HL-60 (cell line): ENCODE data around the gene CNGB1.

ENCODE experiments used
- POLR2AphosphoS5 ChIP-seq: IDR thresholded peaks from 2 replicates; pipeline ENCODE4 v1.6.1; 2012; ENCODE audit warnings: low read depth
- TF ChIP-seq, protein P1 (sequence below): IDR thresholded peaks from one replicate; pipeline ENCODE4 v1.5.1; 2011; ENCODE audit warnings: low read length, control low read depth, inconsistent platforms; ENCODE audit not compliant: insufficient read depth

DNA sequence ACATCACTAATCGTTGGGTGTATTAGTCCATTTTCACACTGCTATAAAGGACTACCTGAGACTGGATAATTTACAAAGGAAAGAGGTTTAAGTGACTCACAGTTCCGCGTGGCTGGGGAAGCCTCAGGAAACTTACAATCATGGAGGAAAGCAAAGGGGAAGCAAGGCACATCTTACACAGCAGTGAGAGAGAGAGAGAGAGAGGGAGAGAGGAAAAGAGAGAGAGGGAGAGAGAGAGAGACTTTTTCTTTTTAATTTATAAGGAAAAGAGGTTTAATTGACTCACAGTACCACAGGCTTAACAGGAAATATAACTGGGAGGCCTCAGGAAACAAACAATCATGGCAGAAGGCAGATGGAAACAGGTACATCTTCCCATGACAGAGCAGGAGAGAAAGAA, 41.7 kb downstream of the CNGB1 start:
- TF ChIP-seq, protein P1, sequence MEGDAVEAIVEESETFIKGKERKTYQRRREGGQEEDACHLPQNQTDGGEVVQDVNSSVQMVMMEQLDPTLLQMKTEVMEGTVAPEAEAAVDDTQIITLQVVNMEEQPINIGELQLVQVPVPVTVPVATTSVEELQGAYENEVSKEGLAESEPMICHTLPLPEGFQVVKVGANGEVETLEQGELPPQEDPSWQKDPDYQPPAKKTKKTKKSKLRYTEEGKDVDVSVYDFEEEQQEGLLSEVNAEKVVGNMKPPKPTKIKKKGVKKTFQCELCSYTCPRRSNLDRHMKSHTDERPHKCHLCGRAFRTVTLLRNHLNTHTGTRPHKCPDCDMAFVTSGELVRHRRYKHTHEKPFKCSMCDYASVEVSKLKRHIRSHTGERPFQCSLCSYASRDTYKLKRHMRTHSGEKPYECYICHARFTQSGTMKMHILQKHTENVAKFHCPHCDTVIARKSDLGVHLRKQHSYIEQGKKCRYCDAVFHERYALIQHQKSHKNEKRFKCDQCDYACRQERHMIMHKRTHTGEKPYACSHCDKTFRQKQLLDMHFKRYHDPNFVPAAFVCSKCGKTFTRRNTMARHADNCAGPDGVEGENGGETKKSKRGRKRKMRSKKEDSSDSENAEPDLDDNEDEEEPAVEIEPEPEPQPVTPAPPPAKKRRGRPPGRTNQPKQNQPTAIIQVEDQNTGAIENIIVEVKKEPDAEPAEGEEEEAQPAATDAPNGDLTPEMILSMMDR: no peak
- TF ChIP-seq POLR2AphosphoS5: no peak
